Melanocyte of skin (primary cell): ENCODE results near the gene ZNF219. TPM values are rescaled to one million over a fixed set of nuclear protein-coding genes. Genes with fewer than 3 reads are reported as not detected.

Experiments used
- small RNA-seq, 2 donors: library from RNA; depleted of rRNA; stranded (forward); fragments of <200 nt; gene quantifications; one replicate each; pipeline ENCODE3, GENCODE V24; 2012
- total RNA-seq, 2 donors: library from RNA; depleted of rRNA; stranded (reverse); fragments of >200 nt; gene quantifications; 2 replicates each; pipeline ENCODE4 v1.2.3, GENCODE V29; 2012

Gene ZNF219
- 10 to 100 TPM in 1 of 2 donors, 1 to 10 TPM in 1; 9.3 to 17.6 TPM for total RNA-seq

GRCh38 chr14:21098076-21098891 lies at the start of gene ZNF219:
TSS of gene ZNF219 (minus strand) at chr14:21098655. CDS start at chr14:21093591, 5,064 bp downstream.

DNA sequence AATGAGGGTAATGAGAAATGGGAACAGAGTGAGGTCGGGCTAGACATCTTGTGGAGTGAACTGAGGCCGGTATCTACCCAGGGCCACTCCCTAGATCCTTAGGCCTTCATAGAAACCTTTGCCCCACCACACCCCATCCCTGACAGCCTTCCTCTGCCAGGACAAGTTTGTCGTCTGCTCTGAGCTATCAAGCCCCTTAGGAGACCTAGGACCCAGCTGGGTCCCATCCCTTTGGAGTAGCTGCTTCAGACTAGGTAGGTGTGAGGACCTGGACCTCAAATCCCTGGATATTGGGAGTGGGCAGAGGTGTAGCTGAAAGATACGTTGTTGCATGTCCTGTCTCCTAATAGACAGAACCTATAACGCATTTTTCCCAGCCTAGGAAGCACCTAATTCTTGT lies 2.5 kb upstream of the ZNF219 start, which contains the start of gene TMEM253:
Gene TMEM253 (plus strand): TSS at position 136 of the 400 bp plus-strand sequence. CDS start 278 bp downstream, outside the sequence.

DNA sequence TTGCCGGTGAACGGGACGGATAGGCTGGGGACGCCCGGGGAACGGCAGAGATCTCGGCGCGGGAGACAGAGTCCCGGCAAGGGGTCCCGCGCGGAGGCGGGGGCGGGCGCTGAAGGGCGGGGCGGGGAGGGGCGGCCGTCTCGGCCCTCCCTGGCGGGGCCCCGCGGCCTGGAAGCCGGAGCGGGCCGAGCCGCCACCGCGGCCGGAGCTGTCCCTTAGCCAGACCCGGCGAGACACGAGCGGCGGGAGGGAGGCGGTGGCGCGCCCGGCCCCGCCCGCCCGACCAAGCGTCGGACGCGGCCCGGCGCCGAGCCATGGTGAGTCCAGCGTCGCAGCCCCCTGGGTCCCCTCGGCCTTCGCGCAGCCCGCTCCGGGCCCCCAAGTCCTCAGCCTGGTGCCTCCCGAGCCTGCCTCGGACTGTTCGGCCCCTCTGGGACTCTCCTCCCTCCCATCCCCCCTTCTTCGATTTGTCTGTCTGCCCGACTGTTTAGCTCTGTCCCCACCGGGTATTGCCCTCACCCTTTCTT lies 28.3 kb downstream of the ZNF219 start, which contains the start of gene ARHGEF40:
Gene ARHGEF40 (plus strand): TSS at position 222 of the 527 bp plus-strand sequence. CDS start 93 bp downstream, at position 315.

DNA sequence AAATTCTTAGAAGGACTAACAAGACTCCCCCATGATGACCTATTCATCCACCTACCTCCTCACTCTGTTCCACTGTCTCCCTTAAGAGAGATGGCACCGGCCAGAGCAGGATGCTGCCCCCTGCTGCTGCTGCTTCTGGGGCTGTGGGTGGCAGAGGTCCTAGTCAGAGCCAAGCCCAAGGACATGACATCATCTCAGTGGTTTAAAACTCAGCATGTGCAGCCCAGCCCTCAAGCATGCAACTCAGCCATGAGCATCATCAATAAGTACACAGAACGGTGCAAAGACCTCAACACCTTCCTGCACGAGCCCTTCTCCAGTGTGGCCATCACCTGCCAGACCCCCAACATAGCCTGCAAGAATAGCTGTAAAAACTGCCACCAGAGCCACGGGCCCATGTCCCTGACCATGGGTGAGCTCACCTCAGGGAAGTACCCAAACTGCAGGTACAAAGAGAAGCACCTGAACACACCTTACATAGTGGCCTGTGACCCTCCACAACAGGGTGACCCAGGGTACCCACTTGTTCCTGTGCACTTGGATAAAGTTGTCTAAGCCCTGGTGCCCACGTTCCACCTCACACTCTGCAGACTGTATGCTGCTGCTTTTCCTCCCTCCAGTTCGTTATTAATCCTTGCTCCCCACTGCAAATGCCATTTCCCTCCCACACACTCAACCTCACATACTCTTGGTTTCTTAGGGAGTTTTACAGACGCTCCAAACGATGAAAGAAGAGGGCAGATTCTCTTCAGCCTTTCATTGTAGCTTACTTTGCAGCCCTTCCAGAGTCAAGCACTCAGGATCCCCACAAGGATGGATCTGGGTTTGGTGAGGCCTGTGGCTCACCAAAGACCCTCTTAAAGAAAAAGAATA lies 40.4 kb downstream of the ZNF219 start, which contains the start of gene RNASE8:
Gene RNASE8 (plus strand): TSS at position 20 of the 873 bp plus-strand sequence. CDS start 71 bp downstream, at position 91.

DNA sequence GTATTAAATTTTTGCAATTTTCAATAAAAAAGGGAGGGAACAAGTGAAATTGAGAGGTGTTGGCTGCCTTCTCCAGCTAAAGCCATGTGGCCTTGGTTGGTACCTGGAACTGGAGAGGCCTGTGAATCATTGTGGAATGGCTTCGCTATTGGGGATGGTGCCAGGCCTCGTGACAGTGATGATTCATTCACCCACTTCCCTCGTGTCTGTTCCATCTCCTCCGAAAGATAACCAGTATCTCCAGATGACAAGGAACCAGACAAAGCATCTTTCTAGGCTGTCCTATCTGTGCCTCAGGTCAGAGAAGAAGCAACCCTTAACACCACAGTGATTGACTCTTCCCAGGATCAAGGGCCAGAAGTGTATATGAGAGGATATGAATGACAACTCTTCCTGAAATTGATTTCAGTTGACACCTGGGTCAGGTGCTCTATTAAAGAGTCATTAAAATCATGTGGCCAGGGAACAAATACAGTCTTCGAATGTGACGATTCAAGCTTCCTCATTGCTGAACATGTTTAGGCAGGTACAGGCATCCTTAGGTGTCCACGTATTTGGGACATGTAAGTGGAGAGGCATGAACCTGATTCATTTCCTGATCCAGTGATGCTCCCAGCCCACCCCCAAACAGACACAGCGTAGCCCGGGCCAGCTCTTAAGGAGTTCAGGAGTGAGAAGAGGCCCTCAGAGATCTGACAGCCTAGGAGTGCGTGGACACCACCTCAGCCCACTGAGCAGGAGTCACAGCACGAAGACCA lies 56.6 kb downstream of the ZNF219 start, which contains the start of gene RNASE7:
Gene RNASE7 (plus strand): TSS at position 687 of the 758 bp plus-strand sequence. CDS start 631 bp downstream, outside the sequence.

Small RNA genes lying within 50 kb of the gene (small RNA-seq; reads per million reads assigned to genes)
- gene RNU6-252P: 0 reads per million in 2 donors

Other genes with a start within 250 kb of the ZNF219 start
- gene RNASE3, start 207.3 kb downstream of the ZNF219 start, total RNA-seq: not detected
- not detected for gene RNASE2, start 143.2 kb downstream of the ZNF219 start, total RNA-seq
- gene METTL17, start 108.7 kb downstream of the ZNF219 start, total RNA-seq: 10 to 100 TPM; 47.8 to 67.6 TPM
- gene SLC39A2, start 99.4 kb downstream of the ZNF219 start, total RNA-seq: not detected
- gene NDRG2, start 73.6 kb downstream of the ZNF219 start, total RNA-seq: 1 to 10 TPM; 2.3 to 8.9 TPM
- gene TPPP2, start 68.4 kb downstream of the ZNF219 start, total RNA-seq: not detected
- under 1 TPM in 1 of 2 donors, not detected in 1; under 0.01 TPM for gene RNASE13, start 63.8 kb downstream of the ZNF219 start, total RNA-seq
- not detected for gene RNASE7, start 56.3 kb downstream of the ZNF219 start, total RNA-seq
- gene RNASE8, start 40.8 kb downstream of the ZNF219 start, total RNA-seq: not detected
- gene ARHGEF40, start 28.4 kb downstream of the ZNF219 start, total RNA-seq: 100 to 1,000 TPM in 1 of 2 donors, 10 to 100 TPM in 1; 47.6 to 209 TPM
- under 1 TPM; under 0.01 to 1.00 TPM for gene TMEM253, start 2.4 kb upstream of the ZNF219 start, total RNA-seq
- under 1 TPM in 1 of 2 donors, not detected in 1; under 0.01 TPM for gene OR5AU1, start 57.4 kb upstream of the ZNF219 start, total RNA-seq
- 100 to 1,000 TPM; 512 to 752 TPM for gene HNRNPC, start 170.8 kb upstream of the ZNF219 start, total RNA-seq
- under 1 TPM in 1 of 2 donors, not detected in 1; 0.34 TPM for gene RPGRIP1, start 181.4 kb upstream of the ZNF219 start, total RNA-seq